Esophagus muscularis mucosa (tissue), 3 donors: Measurements from ENCODE around the gene ZNF774.

Experiments
- POLR2A ChIP-seq: fragments of 450-650 bp; IDR thresholded peaks from one replicate; pipeline ENCODE4 v1.6.1; 2017; ENCODE audit warnings: antibody characterized with exemption, moderate library complexity, mild to moderate bottlenecking, low read depth
- TF ChIP-seq, protein P1 (sequence below), 3 experiments: fragments of 200-600 bp in 2 of 3; fragments of 450-650 bp in 1 of 3; sonication (generic) in 2 of 3; IDR thresholded peaks; one replicate each; pipeline ENCODE4 v1.5.1; 2017 to 2019; ENCODE audit warnings: antibody characterized with exemption in 3 of 3, mild to moderate bottlenecking in 2 of 3, moderate library complexity in 1 of 3

DNA sequence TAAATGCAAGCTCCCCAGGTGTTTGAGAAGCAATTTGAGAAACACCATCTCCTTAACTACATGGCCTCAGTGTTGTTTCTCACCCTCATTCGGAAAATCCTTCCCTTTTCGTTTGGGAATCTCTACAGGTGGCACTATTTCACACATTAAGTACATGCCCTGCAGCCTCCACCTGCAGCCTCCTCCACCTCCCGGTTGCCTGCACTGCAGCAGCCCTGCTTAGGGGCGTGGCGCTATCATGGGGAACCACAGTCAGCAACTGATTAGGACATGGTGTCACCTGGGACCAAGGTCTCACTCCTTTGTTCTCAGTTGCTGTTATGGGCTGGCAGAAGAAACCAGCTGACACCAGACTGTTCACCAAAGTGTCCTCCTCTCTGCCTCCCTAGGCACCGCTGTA, 11.7 kb upstream of the ZNF774 start:
- TF ChIP-seq, protein P1, sequence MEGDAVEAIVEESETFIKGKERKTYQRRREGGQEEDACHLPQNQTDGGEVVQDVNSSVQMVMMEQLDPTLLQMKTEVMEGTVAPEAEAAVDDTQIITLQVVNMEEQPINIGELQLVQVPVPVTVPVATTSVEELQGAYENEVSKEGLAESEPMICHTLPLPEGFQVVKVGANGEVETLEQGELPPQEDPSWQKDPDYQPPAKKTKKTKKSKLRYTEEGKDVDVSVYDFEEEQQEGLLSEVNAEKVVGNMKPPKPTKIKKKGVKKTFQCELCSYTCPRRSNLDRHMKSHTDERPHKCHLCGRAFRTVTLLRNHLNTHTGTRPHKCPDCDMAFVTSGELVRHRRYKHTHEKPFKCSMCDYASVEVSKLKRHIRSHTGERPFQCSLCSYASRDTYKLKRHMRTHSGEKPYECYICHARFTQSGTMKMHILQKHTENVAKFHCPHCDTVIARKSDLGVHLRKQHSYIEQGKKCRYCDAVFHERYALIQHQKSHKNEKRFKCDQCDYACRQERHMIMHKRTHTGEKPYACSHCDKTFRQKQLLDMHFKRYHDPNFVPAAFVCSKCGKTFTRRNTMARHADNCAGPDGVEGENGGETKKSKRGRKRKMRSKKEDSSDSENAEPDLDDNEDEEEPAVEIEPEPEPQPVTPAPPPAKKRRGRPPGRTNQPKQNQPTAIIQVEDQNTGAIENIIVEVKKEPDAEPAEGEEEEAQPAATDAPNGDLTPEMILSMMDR (IDR thresholded peaks at IDR 0.05), result no peak
- no peak for TF ChIP-seq POLR2A
